NCI-H1048 (cell line): Measurements from ENCODE around the gene FAT4.

ENCODE experiments used
- DNase-seq: peaks from one replicate; lab custom pipeline; 2025; lab: John Stamatoyannopoulos, UW

The FAT4 gene, protein sequence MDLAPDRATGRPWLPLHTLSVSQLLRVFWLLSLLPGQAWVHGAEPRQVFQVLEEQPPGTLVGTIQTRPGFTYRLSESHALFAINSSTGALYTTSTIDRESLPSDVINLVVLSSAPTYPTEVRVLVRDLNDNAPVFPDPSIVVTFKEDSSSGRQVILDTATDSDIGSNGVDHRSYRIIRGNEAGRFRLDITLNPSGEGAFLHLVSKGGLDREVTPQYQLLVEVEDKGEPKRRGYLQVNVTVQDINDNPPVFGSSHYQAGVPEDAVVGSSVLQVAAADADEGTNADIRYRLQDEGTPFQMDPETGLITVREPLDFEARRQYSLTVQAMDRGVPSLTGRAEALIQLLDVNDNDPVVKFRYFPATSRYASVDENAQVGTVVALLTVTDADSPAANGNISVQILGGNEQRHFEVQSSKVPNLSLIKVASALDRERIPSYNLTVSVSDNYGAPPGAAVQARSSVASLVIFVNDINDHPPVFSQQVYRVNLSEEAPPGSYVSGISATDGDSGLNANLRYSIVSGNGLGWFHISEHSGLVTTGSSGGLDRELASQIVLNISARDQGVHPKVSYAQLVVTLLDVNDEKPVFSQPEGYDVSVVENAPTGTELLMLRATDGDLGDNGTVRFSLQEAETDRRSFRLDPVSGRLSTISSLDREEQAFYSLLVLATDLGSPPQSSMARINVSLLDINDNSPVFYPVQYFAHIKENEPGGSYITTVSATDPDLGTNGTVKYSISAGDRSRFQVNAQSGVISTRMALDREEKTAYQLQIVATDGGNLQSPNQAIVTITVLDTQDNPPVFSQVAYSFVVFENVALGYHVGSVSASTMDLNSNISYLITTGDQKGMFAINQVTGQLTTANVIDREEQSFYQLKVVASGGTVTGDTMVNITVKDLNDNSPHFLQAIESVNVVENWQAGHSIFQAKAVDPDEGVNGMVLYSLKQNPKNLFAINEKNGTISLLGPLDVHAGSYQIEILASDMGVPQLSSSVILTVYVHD (N-terminal part only)

DNA sequence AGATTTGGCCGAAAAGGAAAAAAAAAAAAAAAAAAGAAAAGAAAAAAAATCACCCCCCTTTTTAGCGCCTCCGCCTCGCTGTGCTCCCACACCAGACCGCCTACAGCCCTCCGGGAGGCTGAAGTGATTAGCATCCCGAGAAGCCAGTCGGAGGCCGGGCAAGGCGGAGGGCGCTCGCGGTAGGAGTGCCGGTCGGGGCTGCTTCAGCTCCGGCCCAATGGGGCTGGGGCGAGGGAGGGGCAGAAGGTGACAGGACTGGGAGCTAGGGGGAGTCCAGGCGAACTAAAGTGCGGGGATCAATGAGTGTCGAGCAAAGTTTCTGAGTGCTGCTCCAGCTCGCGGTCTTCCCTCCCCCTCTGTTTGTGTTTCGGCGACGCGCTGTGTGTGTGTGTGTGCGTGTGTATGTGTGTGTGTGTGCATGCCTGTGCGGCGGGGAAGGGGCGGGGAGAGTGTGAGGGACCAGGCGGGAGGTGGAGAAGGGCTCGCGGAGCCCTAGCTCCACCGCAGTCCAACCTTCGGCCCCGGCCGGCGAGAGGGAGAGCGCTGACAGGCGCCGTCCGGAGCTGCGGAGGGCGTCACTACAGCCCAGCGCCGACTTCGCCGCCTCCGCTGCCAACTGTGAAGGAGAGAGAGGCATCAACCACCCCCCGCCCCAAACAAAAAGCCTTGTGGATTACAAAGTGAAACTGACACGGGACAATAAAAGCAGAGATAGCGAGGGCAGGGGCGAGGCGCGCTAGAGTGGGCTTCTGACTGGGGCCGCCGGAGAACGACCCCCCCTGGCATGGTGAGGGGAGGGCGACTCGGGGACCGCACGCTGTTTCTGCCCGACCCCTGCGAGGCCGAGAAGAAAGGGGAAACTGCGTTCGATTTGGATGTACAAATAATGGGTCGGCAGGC is at the start of gene FAT4:
FAT4 (plus strand) TSS at position 280 of the 900 bp plus-strand sequence. CDS start 1,457 bp downstream, outside the sequence.
- DNase-seq = peak; percentile 71

DNA sequence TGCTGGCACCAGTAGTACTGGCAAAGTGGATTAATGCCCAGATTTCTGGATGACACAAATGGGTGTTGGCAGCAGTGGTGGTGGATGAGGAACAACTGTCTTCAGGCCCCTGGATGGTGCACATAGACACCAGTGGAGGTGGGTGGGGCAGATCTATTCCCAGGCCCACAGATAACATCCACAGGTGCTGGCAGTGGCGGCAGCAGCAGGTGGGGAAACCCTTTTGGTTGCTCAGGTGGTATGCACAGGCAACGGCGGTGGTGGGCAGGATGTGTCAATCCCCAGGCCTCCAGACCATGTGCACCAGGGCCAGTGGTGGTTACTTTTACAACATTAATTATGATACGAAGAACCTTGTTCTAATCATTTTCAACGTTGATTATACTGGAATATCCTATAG is 48.9 kb upstream of the FAT4 start:
- no peak for DNase-seq

DNA sequence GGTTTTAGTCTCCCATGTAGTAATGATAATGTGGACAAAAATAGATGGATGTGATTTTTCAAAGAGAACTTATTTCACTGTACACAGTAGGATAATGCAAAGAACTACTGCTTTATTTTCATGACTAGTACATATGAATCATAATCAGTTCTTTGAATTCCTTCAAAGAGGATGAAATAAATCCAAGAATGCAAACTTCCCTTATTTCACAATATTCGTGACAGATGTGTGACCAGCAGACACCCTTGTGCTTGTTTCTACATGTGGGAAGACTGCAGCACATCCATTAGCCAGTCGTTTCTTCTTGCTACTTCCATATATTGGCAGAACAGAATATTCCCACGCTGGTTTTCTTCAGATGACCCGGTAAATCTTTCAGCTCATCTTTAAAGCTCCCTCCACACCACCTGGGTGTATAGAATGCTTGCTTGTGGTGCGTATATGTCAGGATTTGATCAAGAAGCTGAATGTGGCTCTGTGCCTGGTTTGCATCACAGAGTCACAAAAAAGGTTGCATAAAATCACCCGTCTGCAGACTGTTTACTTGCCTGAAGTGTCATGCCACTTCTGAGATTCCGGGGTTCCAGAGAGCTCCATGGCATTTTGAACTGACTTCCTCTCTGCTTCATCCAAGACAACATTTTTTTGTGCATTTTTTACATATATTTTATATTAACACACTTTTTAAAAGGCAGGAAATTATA is 47.7 kb upstream of the FAT4 start:
- DNase-seq = no peak

DNA sequence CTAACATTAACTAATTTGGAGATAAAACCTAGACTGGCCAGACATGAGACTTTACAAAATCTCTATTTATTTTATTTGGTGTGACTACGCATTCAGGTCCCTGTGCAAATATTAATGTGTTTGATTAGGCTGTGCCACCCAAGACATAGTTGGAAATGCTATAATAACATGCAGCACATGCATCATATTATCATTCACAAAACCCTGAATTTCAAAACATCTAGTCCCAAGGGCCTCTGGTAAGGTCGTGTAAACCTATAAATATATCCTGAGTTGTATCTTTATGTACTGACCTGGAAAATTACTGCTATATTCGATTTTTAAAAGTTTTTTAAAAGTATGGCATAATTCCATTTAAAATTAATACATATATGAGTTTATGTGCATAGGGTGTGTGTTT is 47.1 kb upstream of the FAT4 start:
- DNase-seq = no peak

DNA sequence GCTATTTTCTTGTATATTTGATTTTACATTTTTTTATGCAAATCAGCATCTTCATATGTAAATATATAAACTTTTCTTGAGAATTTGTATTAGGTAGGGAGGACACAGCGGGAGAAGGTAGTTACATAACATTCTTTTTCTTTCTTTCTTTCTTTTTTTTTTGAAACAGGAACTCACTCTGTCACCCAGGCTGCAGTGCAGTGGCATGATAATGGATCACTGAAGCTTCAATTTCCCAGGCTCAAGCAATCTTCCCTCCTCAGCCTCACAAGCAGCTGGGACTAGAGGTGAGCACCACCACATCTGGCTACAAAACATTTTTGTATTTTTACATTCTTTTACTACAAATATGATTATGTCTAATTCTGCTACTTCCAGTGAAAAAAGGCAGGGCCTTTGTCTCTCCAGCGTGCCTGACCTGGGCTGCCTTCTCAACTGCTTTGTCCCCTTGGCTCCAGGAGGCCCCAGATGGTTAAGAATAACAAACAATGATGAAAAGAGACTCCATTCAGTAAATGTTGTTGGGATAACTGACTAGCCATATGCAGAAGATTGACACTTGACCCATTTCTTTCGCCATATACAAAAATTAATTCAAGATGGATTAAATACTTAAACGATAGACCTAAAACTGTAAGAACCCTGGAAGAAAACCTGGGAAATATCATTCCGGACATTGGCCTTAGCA is 46.5 kb upstream of the FAT4 start:
- DNase-seq = no peak

DNA sequence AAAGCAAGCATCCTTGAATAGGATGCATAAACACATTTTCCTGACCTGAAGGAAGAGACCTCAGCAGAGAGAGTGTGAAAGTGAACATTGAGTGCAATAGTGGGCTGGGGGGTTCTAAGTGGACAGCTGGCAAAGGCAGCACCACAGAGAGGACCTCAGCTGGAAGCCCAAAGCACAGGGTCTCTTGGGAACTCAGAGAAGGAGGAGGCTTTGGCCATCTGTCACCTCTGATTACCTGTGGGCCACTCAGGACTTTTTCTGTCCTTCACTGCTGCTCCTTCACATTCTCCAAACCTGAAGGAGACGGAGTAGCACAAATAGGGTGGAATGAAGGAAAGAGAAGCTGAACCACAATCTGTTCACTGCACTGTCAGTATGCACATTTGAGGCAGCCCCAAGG is 37.9 kb upstream of the FAT4 start:
- DNase-seq = no peak

DNA sequence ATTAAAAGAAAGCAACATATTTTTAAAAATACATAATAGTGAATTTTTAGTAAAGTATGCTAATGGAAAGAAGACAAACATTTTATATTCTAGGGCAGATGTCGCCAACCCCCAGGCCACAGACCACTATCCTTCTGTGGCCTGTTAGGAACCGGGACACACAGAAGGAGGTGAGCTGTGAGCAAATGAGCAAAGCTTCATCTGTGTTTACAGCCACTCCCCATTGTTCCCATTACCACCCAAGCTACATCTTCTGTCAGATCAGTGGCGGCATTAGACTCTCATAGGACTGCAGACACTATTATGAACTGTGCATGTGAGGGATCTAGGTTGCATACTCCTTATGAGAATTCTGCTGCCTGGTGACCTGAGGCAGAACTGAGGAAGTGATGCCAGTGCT is 37.0 kb upstream of the FAT4 start:
- no peak for DNase-seq

DNA sequence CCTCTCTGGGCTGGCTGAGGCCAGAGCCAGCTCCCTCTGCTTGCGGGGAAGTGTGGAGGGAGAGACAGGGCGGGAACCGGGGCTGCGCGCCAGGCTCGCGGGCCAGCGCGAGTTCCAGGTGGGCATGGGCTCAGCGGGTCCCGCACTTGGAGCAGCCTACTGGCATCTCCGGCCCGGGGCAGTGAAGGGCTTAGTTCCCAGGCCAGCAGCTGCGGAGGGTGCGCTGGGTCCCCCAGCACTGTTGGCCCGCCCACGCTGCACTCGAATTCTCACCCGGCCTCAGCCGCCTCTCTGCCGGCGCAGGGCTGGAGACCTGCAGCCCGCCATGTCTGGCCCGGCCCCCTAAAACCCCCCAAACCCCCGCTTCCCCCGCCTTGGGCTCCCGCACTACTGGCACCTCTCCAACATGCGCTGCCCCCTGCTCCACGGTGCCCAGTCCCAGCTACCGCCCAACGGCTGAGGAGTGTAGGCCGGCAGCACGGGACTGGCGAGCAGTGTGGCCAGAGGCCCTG is 33.8 kb upstream of the FAT4 start:
- DNase-seq = no peak

DNA sequence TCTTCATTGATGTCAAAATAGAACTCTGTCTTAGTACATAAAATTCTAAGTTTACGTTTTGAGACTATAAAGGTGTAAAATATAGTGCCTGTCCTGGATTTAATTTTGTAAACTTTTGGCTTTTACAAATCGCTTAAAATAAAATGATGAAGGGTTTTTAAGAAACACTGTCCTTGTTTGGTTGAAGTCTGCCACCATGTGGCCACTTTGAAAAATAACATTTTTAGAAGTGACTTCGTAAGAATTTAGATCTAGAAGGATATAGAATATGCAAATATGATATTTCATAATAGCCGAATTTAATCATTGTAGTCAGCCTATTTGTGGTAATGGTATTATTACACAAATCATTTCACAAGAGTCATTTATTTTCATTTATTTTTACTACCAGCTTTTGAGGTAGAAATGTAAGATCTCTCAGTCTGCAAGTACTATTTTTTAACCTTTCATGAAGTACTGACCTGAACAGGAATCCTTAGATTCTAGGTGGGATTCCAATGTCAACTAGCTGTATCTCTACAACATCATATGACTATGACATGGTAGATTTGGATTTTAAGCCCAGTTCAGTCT is 31.0 kb upstream of the FAT4 start:
- no peak for DNase-seq

DNA sequence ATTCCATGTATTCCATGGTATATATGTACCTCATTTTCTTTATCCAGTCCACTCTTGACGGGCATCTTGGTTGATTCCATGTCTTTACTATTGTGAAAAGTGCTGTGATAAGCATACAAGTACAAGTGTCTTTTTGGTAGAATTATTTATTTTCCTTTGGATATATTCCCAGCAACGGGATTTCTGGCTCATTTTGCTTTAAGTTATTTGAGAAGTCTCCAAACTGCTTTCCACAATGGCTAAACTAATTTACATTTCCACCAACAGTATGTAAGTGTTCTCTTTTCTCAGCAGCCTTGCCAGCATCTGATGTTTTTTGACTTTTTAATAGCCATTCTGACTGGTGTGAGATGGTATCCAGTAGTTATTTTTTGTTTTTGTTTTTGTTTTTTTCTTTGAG is 17.6 kb upstream of the FAT4 start:
- no peak for DNase-seq

DNA sequence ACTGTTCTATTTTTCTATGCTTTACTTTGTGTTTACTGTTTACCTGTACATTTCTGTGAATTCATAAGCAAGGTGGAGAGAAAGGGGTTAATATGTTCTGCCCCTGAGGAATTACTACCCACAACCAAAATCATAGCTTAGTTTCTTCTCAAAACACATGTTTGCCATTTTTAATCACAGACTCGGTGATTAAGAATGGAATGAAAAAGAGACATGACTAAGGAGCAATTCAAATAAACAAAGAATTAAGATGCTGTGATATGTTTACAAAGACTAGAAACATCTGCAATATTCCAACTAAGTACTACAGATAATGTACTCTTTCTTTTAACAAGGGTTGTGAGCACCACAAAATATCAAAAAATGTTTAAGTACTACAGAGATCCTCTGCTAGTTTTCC is 11.7 kb upstream of the FAT4 start:
- DNase-seq = no peak

DNA sequence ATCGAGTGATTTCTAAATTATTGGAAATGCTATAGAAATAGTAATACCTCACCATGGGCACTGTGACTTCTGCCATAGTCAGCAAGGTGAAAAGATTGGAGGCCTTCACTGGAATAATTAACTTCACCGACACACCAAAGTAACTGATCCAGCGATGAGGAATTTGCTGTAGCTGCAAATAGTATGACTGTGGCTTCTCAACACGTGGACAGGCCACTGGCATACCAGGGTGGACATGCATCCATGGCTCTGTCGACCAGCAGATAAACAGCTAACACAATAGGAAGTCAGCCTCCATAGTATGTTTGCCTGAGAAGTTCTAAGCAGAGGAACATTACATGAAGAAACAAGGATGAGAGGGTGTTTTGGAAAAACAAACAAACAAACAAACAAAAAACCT is 10.9 kb upstream of the FAT4 start:
- no peak for DNase-seq

DNA sequence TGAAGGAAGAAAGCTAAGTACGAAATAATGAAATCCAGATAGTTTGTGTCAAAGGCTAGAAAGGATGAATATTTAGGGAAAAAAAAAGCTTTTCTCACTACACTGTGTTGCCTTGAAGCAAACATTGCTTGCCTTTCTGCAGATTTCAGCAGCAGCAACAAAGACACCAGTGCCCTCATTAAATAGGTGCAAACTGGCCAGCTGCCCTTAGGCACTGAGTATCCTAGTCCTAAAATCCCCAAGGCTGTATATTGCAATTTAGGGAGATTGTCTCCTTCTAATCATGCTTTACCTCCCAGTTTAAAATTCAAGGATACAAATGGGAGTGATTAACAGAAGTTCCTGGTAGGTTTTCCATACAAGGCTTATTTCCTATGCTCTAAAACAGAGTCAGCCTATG is 8.6 kb upstream of the FAT4 start:
- no peak for DNase-seq

DNA sequence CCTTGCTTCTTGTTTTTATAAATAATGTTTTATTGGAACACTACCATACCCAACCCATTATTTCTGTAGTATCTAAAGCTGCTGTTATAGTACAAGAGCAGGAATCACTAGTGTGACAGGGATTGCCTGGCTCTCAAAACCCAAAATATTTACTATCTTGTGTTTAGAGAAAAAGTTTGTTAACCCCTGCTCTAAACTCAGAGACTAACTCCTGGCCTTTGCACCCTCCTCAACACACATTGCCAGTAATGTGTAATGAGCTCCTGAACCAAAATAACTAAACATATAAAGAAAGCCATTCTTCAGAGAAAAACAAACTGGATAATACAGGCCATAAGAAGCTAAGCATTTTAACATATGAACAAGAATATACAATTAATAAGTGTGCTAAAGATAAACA is 8.2 kb upstream of the FAT4 start:
- no peak for DNase-seq

DNA sequence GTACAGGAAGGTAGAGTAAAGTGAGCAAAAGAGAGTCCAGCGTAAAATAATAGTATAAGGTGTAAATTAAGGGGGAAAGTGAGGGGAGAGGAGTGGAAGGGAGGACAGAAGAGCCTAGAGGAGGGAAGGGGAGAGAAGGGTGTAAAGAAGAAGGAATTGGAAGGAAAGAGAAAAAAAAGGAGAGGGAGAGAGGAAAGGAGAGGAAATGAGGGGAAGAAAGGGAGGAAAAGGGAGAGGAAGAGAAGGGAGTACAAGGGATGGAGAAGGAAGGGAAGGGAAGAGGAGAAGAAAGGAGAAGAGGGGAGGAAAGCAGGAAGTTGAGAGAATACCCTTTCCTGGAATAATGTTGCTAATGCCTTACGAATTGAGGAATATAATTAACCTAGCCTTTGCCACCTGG is 3.3 kb upstream of the FAT4 start:
- DNase-seq = no peak

DNA sequence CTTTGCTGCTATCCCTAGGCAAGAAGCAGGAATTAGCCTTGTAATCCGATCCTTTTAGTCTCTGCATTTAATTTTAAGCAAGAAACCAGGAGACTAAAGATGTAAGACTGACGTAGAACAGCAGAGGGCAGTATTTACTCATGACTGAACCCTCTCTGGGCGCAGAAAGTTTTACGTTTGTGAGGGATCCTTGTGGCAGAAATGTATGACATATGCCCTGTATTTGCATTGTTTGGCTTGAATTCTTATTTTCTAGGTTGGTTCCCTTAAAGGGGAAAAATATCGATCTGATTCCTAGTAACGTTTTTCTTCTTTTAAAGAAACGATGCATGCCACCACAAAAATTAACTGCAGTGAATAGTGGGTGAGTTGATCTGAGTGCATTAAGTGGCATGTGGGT is 1.3 kb upstream of the FAT4 start:
- peak; percentile 82 for DNase-seq

DNA sequence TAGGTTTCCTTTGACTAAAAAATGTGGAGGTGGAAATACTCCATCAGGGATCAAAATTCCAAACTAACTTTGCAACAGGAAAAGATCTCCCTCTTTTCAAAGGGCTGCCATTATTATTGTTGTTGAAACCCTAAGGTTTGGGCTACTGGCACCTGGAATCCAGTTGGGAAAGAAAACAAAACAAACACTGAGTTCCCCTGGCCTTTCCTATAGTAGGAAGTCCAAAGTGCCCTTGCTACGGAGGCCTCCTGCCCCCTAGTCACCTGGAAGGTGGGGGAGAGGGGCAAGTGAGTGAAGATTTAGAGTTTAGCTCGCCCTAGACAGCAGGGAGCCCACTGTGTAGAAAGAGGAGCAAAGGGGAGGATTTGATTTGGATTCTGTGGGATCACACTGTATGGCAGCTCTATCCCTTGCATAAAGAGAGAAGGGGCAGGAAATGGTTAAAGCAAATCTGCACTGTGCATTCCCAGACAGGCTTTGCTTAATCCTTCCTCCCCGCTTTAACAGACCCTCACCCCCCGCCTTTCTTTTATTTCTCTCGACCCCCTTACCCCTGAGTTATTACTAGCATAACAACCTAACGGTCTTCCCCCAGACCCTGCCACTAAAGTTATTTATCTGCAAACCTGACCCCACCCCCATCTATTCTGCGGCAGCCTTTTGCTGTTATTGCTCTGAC is 627 bp upstream of the FAT4 start:
- no peak for DNase-seq

DNA sequence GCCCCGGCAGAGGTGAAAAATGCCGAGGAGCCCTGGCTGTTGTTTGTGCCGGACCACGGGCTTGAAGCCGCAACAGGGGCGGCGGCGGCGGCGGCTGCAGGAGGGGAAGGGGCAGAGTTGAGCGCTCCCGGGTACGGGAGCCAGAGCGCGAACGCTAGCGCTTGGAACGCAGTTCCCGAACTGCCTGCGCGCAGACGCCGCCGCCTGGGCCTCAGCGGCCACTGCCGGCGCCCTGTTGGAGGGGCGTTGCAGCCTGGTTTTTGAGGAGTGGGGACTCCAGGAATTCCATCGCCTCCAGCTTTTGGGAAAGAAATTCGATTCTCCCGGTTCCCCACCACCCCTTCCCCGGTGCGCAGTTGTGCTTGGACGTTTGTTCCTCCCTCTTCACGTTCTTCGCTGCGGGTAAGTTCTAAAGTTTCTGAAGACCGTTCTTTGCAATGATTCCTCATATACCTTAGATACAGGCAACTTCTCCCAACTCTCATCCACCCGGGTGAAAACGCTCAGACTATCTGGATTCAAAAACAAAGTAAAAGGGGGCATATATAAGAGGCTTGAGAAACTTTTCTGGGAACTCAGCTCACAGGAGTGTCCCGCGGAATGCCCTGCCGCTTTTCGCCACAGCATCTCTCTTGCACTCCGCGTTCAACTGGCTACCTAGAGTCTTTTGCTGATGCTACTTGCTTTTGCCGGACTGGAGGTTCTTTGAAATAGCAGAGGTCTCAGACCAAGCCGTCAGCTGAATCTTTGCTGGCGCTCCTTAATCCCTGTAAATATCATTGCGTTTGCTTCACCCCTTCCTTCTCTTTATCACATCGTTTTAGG is 1.0 kb downstream of the FAT4 start:
- DNase-seq = no peak

DNA sequence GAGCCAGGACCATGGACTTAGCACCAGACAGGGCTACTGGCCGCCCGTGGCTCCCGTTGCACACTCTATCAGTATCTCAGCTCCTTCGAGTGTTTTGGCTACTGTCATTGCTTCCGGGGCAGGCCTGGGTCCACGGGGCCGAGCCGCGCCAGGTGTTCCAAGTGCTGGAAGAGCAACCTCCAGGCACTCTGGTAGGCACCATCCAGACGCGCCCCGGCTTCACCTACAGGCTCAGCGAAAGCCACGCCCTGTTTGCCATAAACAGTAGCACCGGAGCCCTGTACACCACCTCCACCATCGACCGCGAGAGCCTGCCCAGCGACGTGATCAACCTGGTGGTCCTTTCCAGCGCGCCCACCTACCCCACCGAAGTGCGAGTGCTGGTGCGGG is 1.6 kb downstream of the FAT4 start:
- no peak for DNase-seq
